GM06990 (cell line): Measurements from ENCODE around the gene ZC3H10.

ENCODE experiments used
- DNase-seq: peaks from one replicate; pipeline ENCODE4 v3.0.0-alpha.2; 2011; ENCODE audit not compliant: insufficient read length; ENCODE audit errors: extremely low read depth
- H3K27me3 ChIP-seq: replicated peaks from 2 replicates; pipeline ENCODE4 v1.6.0; 2011; ENCODE audit warnings: low read length; ENCODE audit not compliant: control insufficient read depth, insufficient read depth
- H3K36me3 ChIP-seq: 2 replicates; pipeline ENCODE4 v1.5.1; 2011; ENCODE audit warnings: low read length; ENCODE audit not compliant: control insufficient read depth, insufficient read depth
- H3K4me3 ChIP-seq: replicated peaks from 2 replicates; pipeline ENCODE4 v1.5.1; 2011; ENCODE audit warnings: low read depth, mild to moderate bottlenecking, control low read depth, low read length
- TF ChIP-seq, protein P1 (sequence below): IDR thresholded peaks from 2 replicates; pipeline ENCODE4 v1.5.1; 2011; ENCODE audit warnings: low read length, control low read depth, mild to moderate bottlenecking, inconsistent platforms; ENCODE audit not compliant: insufficient read depth, poor library complexity, severe bottlenecking

The ZC3H10 gene

DNA sequence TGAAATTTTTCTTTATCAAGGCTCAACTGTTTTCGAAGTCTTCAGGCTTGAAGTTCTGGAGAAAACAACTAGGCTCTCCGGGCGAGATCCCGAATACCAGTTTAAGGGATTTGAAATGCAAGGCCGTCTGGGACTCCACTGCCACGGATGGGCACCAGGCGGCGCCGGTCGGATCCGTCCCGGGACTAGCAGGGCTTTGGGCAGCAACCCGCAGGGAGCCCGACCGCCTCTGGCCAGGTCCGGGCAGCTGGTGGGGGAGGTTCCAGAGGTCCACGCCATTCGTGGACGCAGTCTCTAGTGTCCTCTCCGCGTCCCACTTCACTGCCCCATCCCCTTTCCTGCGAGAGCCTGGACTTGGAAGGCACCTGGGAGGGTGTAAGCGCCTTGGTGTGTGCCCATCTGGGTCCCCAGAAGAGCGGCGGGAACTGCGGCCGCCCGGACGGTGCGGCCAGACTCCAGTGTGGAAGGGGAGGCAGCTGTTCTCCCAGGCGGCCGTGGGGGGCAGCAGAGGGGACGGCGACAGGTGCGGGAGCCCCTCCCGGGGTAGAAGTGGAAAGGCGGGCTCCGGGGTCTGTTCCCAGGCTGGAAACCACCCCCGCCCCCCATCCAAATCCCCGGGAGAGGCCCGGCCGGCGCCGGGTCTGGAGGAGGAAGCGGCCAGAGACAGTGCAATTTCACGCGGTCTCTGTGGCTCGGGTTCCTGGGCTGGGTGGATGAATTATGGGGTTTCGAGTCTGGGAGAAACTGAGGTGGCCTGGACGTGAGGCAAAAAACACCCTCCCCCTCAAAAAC is 38.9 kb upstream of the ZC3H10 start:
- peaks cover 4% of the 10 kb centered on the region for H3K27me3 ChIP-seq
- TF ChIP-seq, protein P1, sequence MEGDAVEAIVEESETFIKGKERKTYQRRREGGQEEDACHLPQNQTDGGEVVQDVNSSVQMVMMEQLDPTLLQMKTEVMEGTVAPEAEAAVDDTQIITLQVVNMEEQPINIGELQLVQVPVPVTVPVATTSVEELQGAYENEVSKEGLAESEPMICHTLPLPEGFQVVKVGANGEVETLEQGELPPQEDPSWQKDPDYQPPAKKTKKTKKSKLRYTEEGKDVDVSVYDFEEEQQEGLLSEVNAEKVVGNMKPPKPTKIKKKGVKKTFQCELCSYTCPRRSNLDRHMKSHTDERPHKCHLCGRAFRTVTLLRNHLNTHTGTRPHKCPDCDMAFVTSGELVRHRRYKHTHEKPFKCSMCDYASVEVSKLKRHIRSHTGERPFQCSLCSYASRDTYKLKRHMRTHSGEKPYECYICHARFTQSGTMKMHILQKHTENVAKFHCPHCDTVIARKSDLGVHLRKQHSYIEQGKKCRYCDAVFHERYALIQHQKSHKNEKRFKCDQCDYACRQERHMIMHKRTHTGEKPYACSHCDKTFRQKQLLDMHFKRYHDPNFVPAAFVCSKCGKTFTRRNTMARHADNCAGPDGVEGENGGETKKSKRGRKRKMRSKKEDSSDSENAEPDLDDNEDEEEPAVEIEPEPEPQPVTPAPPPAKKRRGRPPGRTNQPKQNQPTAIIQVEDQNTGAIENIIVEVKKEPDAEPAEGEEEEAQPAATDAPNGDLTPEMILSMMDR = peak; percentile 75
- H3K4me3 ChIP-seq = peak overlapping the region; percentile 61
- no peaks in the 10 kb centered on the region for H3K36me3 ChIP-seq
- DNase-seq = peak; percentile 54

DNA sequence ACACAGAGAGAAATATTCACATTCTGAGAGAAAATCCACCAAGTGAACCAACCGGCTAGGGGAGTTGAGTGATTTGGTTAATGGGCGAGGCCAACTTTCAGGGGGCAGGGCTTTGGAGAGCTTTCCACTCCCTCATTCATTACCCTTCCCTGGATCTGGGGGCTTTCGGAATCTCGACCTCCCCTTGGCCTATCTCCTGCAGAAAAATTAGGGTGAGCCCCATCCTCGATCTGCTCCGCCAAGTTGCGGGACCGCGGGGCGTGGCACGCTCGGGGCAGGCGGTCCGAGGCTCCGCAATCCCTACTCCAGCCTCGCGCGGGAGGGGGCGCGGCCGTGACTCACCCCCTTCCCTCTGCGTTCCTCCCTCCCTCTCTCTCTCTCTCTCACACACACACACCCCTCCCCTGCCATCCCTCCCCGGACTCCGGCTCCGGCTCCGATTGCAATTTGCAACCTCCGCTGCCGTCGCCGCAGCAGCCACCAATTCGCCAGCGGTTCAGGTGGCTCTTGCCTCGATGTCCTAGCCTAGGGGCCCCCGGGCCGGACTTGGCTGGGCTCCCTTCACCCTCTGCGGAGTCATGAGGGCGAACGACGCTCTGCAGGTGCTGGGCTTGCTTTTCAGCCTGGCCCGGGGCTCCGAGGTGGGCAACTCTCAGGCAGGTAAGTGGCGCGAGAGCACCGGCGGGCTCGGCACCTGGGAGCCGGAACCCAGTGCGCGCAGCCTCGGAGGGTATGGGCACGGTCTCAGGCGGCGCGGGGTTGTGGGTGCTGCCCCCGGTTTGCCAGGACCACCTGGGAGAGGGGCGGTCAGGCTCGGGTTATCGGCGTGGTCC is 38.1 kb upstream of the ZC3H10 start, which contains the start of gene ERBB3:
Gene ERBB3 (plus strand): TSS at position 443 of the 833 bp plus-strand sequence. CDS start 136 bp downstream, at position 579.
- TF ChIP-seq, protein P1 = no peak
- peak within 1 kb of the TSS; percentile 61 for H3K4me3 ChIP-seq
- peaks cover 4% of the 10 kb centered on the region for H3K27me3 ChIP-seq
- peak; percentile 41 for DNase-seq
- H3K36me3 ChIP-seq = no peaks in the 10 kb centered on the region

DNA sequence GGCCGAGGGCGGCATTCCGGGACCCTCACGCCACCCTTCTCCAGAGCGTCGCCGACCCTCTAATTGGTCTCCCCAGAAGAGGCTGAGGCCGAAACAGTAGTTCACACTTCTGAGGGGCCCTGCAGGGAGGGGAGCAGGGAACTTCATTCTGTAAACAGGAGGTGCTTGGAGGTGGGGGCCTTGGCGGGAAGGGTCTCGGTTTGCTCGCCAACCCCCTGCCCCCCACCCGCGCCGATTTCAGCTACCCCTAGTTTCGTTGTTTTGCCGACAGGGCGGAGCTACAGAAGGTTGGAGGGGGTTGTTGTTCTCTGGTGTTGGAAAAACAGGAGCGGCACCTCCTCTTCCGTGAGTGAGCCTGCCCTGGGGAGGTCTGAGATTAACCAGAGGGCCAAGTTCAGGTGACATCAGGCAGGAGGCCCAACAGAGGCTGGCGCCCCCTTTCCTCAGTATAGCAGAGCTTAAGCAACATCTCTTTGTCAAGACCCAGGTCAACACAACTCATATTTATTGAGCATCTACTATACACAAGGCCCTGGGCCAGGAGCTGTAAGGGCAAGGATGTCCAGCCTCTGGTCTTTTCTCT is 37.4 kb upstream of the ZC3H10 start:
- no peak for DNase-seq
- TF ChIP-seq, protein P1 = no peak
- Histone ChIP-seq H3K36me3 (no peaks in the 10 kb centered on the region), H3K4me3 (no peak overlapping the region), H3K27me3 (peaks cover 4% of the 10 kb centered on the region)

DNA sequence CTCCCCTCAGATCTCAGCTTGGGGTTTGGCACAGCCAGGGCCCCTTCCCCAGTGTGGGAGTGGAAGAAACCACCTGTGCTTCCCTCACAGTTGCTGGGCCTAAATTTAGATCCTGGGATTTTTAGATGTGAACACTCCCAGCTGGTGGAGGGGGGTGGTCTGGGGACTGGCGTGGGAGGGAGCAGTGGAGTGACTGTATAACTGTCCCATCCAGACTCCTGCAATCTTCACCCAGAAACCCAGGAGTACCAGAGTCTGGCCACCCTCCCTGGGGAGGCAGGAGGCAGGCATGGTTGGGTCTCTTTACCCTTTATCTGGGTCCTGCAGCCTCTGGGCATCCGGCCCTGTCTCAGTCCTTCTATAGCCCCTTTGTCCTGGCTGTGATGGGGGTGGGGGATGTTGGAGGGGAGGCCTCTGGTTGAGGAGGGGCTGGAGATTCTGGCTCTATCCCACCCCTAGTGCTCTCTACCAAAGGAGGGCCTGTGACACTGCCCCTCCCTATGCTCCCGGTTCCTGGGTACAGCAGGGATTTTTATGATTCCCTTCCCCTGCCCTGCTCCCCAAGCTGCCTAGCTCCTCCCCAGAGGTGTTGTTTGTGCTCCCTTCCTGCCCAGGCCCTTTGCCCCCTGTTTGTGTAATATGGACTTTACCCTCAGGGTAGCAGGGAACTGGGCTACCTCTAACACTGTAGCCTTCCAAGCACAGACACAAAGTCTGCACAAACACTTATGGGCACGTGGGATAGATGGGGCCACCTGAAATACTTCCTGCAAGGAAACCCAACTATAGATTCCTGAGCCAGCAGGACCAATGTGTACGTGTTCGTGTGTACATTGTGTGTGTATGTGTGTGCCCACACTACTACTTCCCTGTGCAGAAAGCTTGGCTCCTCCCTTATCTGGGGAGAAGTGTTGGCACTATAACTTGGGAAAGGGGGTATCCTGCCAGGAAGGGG is 36.4 kb upstream of the ZC3H10 start:
- Histone ChIP-seq H3K4me3 (no peak overlapping the region), H3K27me3 (peaks cover 4% of the 10 kb centered on the region), H3K36me3 (no peaks in the 10 kb centered on the region)
- no peak for DNase-seq
- TF ChIP-seq, protein P1 = no peak

DNA sequence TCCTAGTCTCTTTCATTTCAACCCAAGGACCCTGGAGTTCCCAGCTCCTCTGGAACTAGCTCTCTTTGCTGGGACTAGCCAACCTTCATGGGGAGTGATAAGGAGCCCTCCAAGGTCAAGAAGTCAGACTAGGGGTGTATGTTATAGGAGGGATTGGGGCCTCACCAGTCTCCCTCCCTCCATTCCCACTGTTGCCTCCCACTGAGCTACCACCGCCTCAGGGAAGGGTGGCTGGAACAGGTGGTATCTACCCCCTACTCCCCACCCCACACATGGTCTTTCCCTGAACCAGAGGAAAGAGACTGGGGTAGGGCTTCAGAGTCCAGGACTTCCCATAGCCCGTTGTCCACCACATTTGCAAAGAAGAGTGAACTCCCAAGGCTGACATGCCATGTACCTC is 35.7 kb upstream of the ZC3H10 start:
- no peak for DNase-seq
- no peak overlapping the region for H3K4me3 ChIP-seq
- TF ChIP-seq, protein P1 = no peak
- H3K36me3 ChIP-seq = no peaks in the 10 kb centered on the region
- H3K27me3 ChIP-seq = peaks cover 4% of the 10 kb centered on the region
